ENCODE data around the gene CAMK2A.

DNA sequence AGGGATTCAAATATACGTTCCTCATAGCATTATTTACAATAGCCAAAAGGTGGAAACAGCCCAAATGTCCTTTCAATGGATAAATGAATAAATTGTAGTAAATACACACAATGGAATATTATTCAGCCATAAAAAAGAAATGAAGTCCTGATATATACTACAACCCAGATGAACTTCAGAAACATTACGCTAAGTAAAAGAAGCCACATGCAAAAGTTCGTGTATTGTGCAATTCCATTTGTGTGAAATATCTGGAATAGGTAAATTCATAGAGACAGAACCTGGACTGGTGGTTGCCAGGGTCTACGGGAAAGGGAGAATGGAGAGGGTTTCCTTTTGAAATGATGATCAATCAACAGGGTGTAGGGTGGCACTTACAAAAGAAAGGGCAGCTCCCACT is 25.7 kb upstream of the CAMK2A start:
- TF ChIP-seq POLR2A (IDR thresholded peaks at IDR 0.05; ENCODE audit: low read depth, low read length) (no peak), TAF1 (IDR thresholded peaks at IDR 0.05; ENCODE audit: borderline replicate concordance, low read depth, low read length) (no peak)

Measured in GM12892 (cell line).